WERI-Rb-1 (cell line): ENCODE data around the gene NAV2.

Experiments
- DNase-seq: peaks from one replicate; pipeline ENCODE4 v3.0.0-alpha.2; 2020
- H3K27ac ChIP-seq: fragments of 250-450 bp; sonication (Bioruptor Pico); 2 replicates; pipeline ENCODE4 v1.5.1; 2020; ENCODE audit warnings: mild to moderate bottlenecking, moderate library complexity
- H3K27me3 ChIP-seq: fragments of 250-450 bp; sonication (Bioruptor Pico); 2 replicates; pipeline ENCODE4 v1.5.1; 2021; ENCODE audit warnings: mild to moderate bottlenecking, low read depth, moderate library complexity; ENCODE audit not compliant: insufficient read depth, severe bottlenecking
- H3K36me3 ChIP-seq: fragments of 250-450 bp; sonication (Bioruptor Pico); 2 replicates; pipeline ENCODE4 v1.5.1; 2020; ENCODE audit warnings: mild to moderate bottlenecking, moderate library complexity
- H3K4me3 ChIP-seq: 2 replicates; pipeline ENCODE4 v1.5.1; 2011; ENCODE audit warnings: low read depth, mild to moderate bottlenecking, control low read depth, low read length
- H3K9me3 ChIP-seq: fragments of 250-450 bp; sonication (Bioruptor Pico); 2 replicates; pipeline ENCODE4 v1.5.1; 2021; ENCODE audit warnings: mild to moderate bottlenecking, moderate library complexity; ENCODE audit not compliant: severe bottlenecking
- CTCF ChIP-seq: IDR thresholded peaks from 2 replicates; pipeline ENCODE4 v1.5.1; 2011; ENCODE audit warnings: low read depth, mild to moderate bottlenecking, control low read depth, inconsistent platforms, low read length

The NAV2 gene

GRCh38 chr11:20047006-20047768 is 334.6 kb downstream of the NAV2 start:
- Histone ChIP-seq H3K36me3 (peaks cover 92% of the 10 kb centered on the region), H3K27ac (no peak overlapping the region)
- no peak for TF ChIP-seq CTCF

GRCh38 chr11:20047769-20048154 is 335.1 kb downstream of the NAV2 start:
- TF ChIP-seq CTCF: no peak
- no peak for DNase-seq
- no peaks in the 10 kb centered on the region for H3K9me3 ChIP-seq
- H3K4me3 ChIP-seq: no peak overlapping the region
- H3K27ac ChIP-seq: no peak overlapping the region
- no peaks in the 10 kb centered on the region for H3K27me3 ChIP-seq
- peaks cover 96% of the 10 kb centered on the region for H3K36me3 ChIP-seq

More at GRCh38 chr11:20047006-20047768, 334.6 kb downstream of the NAV2 start:
- no peak for DNase-seq
- H3K4me3 ChIP-seq: no peak overlapping the region
- H3K27me3 ChIP-seq: no peaks in the 10 kb centered on the region
- H3K9me3 ChIP-seq: no peaks in the 10 kb centered on the region

- Histone ChIP-seq H3K36me3 (peaks cover 94% of the 10 kb centered on the region), H3K27ac (no peak overlapping the region), H3K4me3 (no peak overlapping the region), H3K27me3 (no peaks in the 10 kb centered on the region), H3K9me3 (no peaks in the 10 kb centered on the region)
- no peak for DNase-seq
- TF ChIP-seq CTCF: no peak
These were observed 335.6 kb downstream of the NAV2 start for GRCh38 chr11:20048246-20048645.

- Histone ChIP-seq H3K27ac (no peak overlapping the region), H3K27me3 (no peaks in the 10 kb centered on the region), H3K4me3 (no peak overlapping the region), H3K9me3 (no peaks in the 10 kb centered on the region), H3K36me3 (peaks cover 94% of the 10 kb centered on the region)
- no peak for DNase-seq
- TF ChIP-seq CTCF: no peak
These were observed 336.1 kb downstream of the NAV2 start for GRCh38 chr11:20048707-20049106.

- H3K36me3 ChIP-seq: peaks cover 94% of the 10 kb centered on the region
- no peak for TF ChIP-seq CTCF
- no peaks in the 10 kb centered on the region for H3K27me3 ChIP-seq
- no peaks in the 10 kb centered on the region for H3K9me3 ChIP-seq
- no peak for DNase-seq
- H3K4me3 ChIP-seq: no peak overlapping the region
- H3K27ac ChIP-seq: no peak overlapping the region
These were observed 336.6 kb downstream of the NAV2 start for GRCh38 chr11:20049231-20049630.

- TF ChIP-seq CTCF: no peak
These were observed 337.4 kb downstream of the NAV2 start for GRCh38 chr11:20050048-20050447.

More at GRCh38 chr11:20050048-20050447, 337.4 kb downstream of the NAV2 start:
- Histone ChIP-seq H3K9me3 (no peaks in the 10 kb centered on the region), H3K4me3 (no peak overlapping the region), H3K27ac (no peak overlapping the region), H3K36me3 (peaks cover 94% of the 10 kb centered on the region), H3K27me3 (no peaks in the 10 kb centered on the region)
- DNase-seq: no peak
